ENCODE data around the gene SEC23IP. TPM values are rescaled to one million over a fixed set of nuclear protein-coding genes. Genes with fewer than 3 reads are reported as not detected.

Gene SEC23IP
- total RNA-seq, 1 donor from 2014 or later: 64.6 TPM

- H3K36me3 Mint-ChIP-seq (ENCODE audit: unreplicated experiment): no peaks in the 10 kb centered on the region
- H3K4me3 Mint-ChIP-seq (ENCODE audit: unreplicated experiment): no peak overlapping the region
- peaks cover 3% of the 10 kb centered on the region for H3K27me3 Mint-ChIP-seq (ENCODE audit: unreplicated experiment)
- no peak for DNase-seq (ENCODE audit: extremely low spot score, unreplicated experiment)
- H3K4me1 Mint-ChIP-seq (ENCODE audit: unreplicated experiment): no peaks in the 10 kb centered on the region
- peaks cover 5% of the 10 kb centered on the region for H3K9me3 Mint-ChIP-seq (ENCODE audit: unreplicated experiment)
- H3K27ac Mint-ChIP-seq (ENCODE audit: unreplicated experiment): no peak overlapping the region
- no peak for TF ChIP-seq CTCF (IDR thresholded peaks at IDR 0.05)
Observed at GRCh38 chr10:119980956-119981750, 88.6 kb downstream of the SEC23IP start.

GRCh38 chr10:119981826-119982225 is 89.3 kb downstream of the SEC23IP start:
- Mint-ChIP-seq H3K27me3 (ENCODE audit: unreplicated experiment) (peaks cover 3% of the 10 kb centered on the region), H3K4me3 (ENCODE audit: unreplicated experiment) (no peak overlapping the region), H3K36me3 (ENCODE audit: unreplicated experiment) (no peaks in the 10 kb centered on the region), H3K9me3 (ENCODE audit: unreplicated experiment) (peaks cover 5% of the 10 kb centered on the region), H3K4me1 (ENCODE audit: unreplicated experiment) (no peaks in the 10 kb centered on the region), H3K27ac (ENCODE audit: unreplicated experiment) (no peak overlapping the region)
- no peak for TF ChIP-seq CTCF (IDR thresholded peaks at IDR 0.05)
- no peak for DNase-seq (ENCODE audit: extremely low spot score, unreplicated experiment)

- no peaks in the 10 kb centered on the region for H3K36me3 Mint-ChIP-seq (ENCODE audit: unreplicated experiment)
- H3K4me3 Mint-ChIP-seq (ENCODE audit: unreplicated experiment): no peak overlapping the region
- peaks cover 5% of the 10 kb centered on the region for H3K9me3 Mint-ChIP-seq (ENCODE audit: unreplicated experiment)
- no peak for DNase-seq (ENCODE audit: extremely low spot score, unreplicated experiment)
- no peak overlapping the region for H3K27ac Mint-ChIP-seq (ENCODE audit: unreplicated experiment)
- H3K27me3 Mint-ChIP-seq (ENCODE audit: unreplicated experiment): peaks cover 7% of the 10 kb centered on the region
- H3K4me1 Mint-ChIP-seq (ENCODE audit: unreplicated experiment): no peaks in the 10 kb centered on the region
- TF ChIP-seq CTCF (IDR thresholded peaks at IDR 0.05): no peak
Observed at GRCh38 chr10:119988333-119988732, 95.8 kb downstream of the SEC23IP start.

- Mint-ChIP-seq H3K27ac (ENCODE audit: unreplicated experiment) (no peak overlapping the region), H3K36me3 (ENCODE audit: unreplicated experiment) (no peaks in the 10 kb centered on the region), H3K9me3 (ENCODE audit: unreplicated experiment) (no peaks in the 10 kb centered on the region), H3K4me3 (ENCODE audit: unreplicated experiment) (no peak overlapping the region), H3K27me3 (ENCODE audit: unreplicated experiment) (peaks cover 15% of the 10 kb centered on the region), H3K4me1 (ENCODE audit: unreplicated experiment) (no peaks in the 10 kb centered on the region)
- no peak for DNase-seq (ENCODE audit: extremely low spot score, unreplicated experiment)
- no peak for TF ChIP-seq CTCF (IDR thresholded peaks at IDR 0.05)
Observed at GRCh38 chr10:119989966-119990365, 97.4 kb downstream of the SEC23IP start.

GRCh38 chr10:119991066-119991465 is 98.5 kb downstream of the SEC23IP start:
- Mint-ChIP-seq H3K9me3 (ENCODE audit: unreplicated experiment) (peaks cover 7% of the 10 kb centered on the region), H3K4me3 (ENCODE audit: unreplicated experiment) (no peak overlapping the region), H3K27me3 (ENCODE audit: unreplicated experiment) (peaks cover 21% of the 10 kb centered on the region), H3K4me1 (ENCODE audit: unreplicated experiment) (no peaks in the 10 kb centered on the region), H3K27ac (ENCODE audit: unreplicated experiment) (no peak overlapping the region), H3K36me3 (ENCODE audit: unreplicated experiment) (no peaks in the 10 kb centered on the region)
- no peak for DNase-seq (ENCODE audit: extremely low spot score, unreplicated experiment)
- no peak for TF ChIP-seq CTCF (IDR thresholded peaks at IDR 0.05)
